Neuronal stem cell (in vitro differentiated cells): ENCODE measurements around the gene SLC6A6.

Source experiments
- DNase-seq: peaks from one replicate; pipeline ENCODE4 v3.0.0-alpha.2; 2013; ENCODE audit warnings: low spot score
- H2AFZ ChIP-seq: one replicate; pipeline ENCODE4 v1.6.1; 2013; ENCODE audit warnings: mild to moderate bottlenecking, low read length, inconsistent platforms
- H2AK5ac ChIP-seq: 2 replicates; pipeline ENCODE4 v1.6.1; 2013; ENCODE audit warnings: low read depth, mild to moderate bottlenecking, inconsistent platforms, low read length, moderate library complexity, mixed read lengths
- H2BK120ac ChIP-seq: 2 replicates; pipeline ENCODE4 v1.6.1; 2013; ENCODE audit warnings: low read depth, mild to moderate bottlenecking, inconsistent platforms, low read length, moderate library complexity, mixed read lengths
- H2BK12ac ChIP-seq: one replicate; pipeline ENCODE4 v1.6.1; 2013; ENCODE audit warnings: low read length, inconsistent platforms
- H2BK15ac ChIP-seq: 2 replicates; pipeline ENCODE4 v1.6.1; 2013; ENCODE audit warnings: mild to moderate bottlenecking, low read length, inconsistent platforms, mixed read lengths
- H2BK5ac ChIP-seq: one replicate; pipeline ENCODE4 v1.6.1; 2013; ENCODE audit warnings: inconsistent platforms, mild to moderate bottlenecking, low read length, moderate library complexity
- H3K14ac ChIP-seq: one replicate; pipeline ENCODE4 v1.6.1; 2013; ENCODE audit warnings: low read length, inconsistent platforms
- H3K18ac ChIP-seq: 2 replicates; pipeline ENCODE4 v1.6.1; 2013; ENCODE audit warnings: low read length, inconsistent platforms
- H3K23ac ChIP-seq: 2 replicates; pipeline ENCODE4 v1.6.1; 2013; ENCODE audit warnings: low read depth, mild to moderate bottlenecking, mixed read lengths, low read length, inconsistent platforms; ENCODE audit not compliant: poor library complexity
- H3K27ac ChIP-seq: replicated peaks from 3 replicates; pipeline ENCODE4 v1.5.1; 2013; ENCODE audit warnings: low read length, inconsistent platforms
- H3K27me3 ChIP-seq, 3 experiments: 2 replicates each; pipeline ENCODE4 v1.6.1; 2013; ENCODE audit warnings: low read length in 3 of 3, mild to moderate bottlenecking in 2 of 3, inconsistent platforms in 1 of 3, low read depth in 1 of 3, mixed read lengths in 1 of 3, moderate library complexity in 1 of 3; ENCODE audit not compliant: control insufficient read depth in 3 of 3, insufficient read depth in 3 of 3
- H3K36me3 ChIP-seq, 2 donors: replicated peaks in 1 of 2; 2 replicates each; pipeline ENCODE4 v1.6.1; 2013; ENCODE audit warnings: low read length in 2 of 2; ENCODE audit not compliant: control insufficient read depth in 2 of 2, insufficient read depth in 2 of 2
- H3K4ac ChIP-seq: 2 replicates; pipeline ENCODE4 v1.6.1; 2013; ENCODE audit warnings: inconsistent platforms, mild to moderate bottlenecking, low read length, moderate library complexity
- H3K4me1 ChIP-seq, 2 donors: 1 replicate in 1 of 2; 2 replicates in 1 of 2; pipeline ENCODE4 v1.6.1; 2013; ENCODE audit warnings: low read length in 2 of 2, low read depth in 1 of 2; ENCODE audit not compliant: control insufficient read depth in 2 of 2, insufficient read depth in 1 of 2
- H3K4me2 ChIP-seq: one replicate; pipeline ENCODE4 v1.6.1; 2013; ENCODE audit warnings: mild to moderate bottlenecking, low read length, inconsistent platforms; ENCODE audit not compliant: insufficient read depth, poor library complexity, severe bottlenecking
- H3K4me3 ChIP-seq, 2 donors: 2 replicates each; pipeline ENCODE4 v1.5.1; 2013; ENCODE audit warnings: low read length in 2 of 2, mild to moderate bottlenecking in 2 of 2, inconsistent platforms in 1 of 2, moderate library complexity in 1 of 2
- H3K79me1 ChIP-seq: one replicate; pipeline ENCODE4 v1.6.1; 2013; ENCODE audit warnings: low read depth, mild to moderate bottlenecking, inconsistent platforms, low read length, moderate library complexity
- H3K9ac ChIP-seq: one replicate; pipeline ENCODE4 v1.6.1; 2013; ENCODE audit warnings: mild to moderate bottlenecking, low read depth, low read length, inconsistent platforms; ENCODE audit not compliant: poor library complexity
- H3K9me3 ChIP-seq, 2 donors: replicated peaks in 1 of 2; 2 replicates each; pipeline versions ENCODE3 to v1.6.1; 2013; ENCODE audit warnings: low read length in 2 of 2, mild to moderate bottlenecking in 2 of 2, inconsistent platforms in 1 of 2, low read depth in 1 of 2, mixed read lengths in 1 of 2, moderate library complexity in 1 of 2; ENCODE audit not compliant: control insufficient read depth in 2 of 2, insufficient read depth in 1 of 2
- H4K8ac ChIP-seq: one replicate; pipeline ENCODE4 v1.6.1; 2013; ENCODE audit warnings: low read depth, mild to moderate bottlenecking, inconsistent platforms, low read length, moderate library complexity
- H4K91ac ChIP-seq: one replicate; pipeline ENCODE4 v1.6.1; 2013; ENCODE audit warnings: low read length, low read depth, mild to moderate bottlenecking, inconsistent platforms; ENCODE audit not compliant: poor library complexity
- WGBS, 2 donors: extraction: QIAGEN DNeasy Blood & Tissue Kit; methylation state at CpG; one replicate each; pipeline ENCODE4 v1.1.7; 2013; ENCODE audit warnings: missing lambda C conversion rate in 2 of 2, mixed read lengths in 1 of 2; ENCODE audit not compliant: insufficient read length in 2 of 2, insufficient replicate concordance in 1 of 2; ENCODE audit errors: extremely low coverage in 2 of 2; 5-methylcytosine and 5-hydroxymethylcytosine counted together

The SLC6A6 gene

GRCh38 chr3:14404186-14404585 is 1.8 kb downstream of the SLC6A6 start:
- Histone ChIP-seq H3K27me3 (peaks cover 0 to 17% (median 0%) of the 10 kb centered on the region in 3 experiments), H3K14ac (no peak overlapping the region), H3K9me3 (no peaks in the 10 kb centered on the region), H3K79me1 (peaks cover 16% of the 10 kb centered on the region), H2BK12ac (no peak overlapping the region), H3K27ac (no peak overlapping the region), H3K23ac (no peak overlapping the region), H4K91ac (no peak overlapping the region), H3K4me1 (peaks cover 11 to 18% of the 10 kb centered on the region in 2 donors), H2BK15ac (no peak overlapping the region), H3K4me3 (peak overlapping the region in 1 of 2 donors; percentile 93), H2AFZ (no peak overlapping the region), H2AK5ac (peak overlapping the region; percentile 53), H2BK120ac (no peak overlapping the region), H3K4ac (no peak overlapping the region), H3K9ac (no peak overlapping the region), H3K18ac (no peak overlapping the region), H3K36me3 (no peaks in the 10 kb centered on the region), H4K8ac (no peak overlapping the region), H2BK5ac (no peak overlapping the region), H3K4me2 (no peak overlapping the region)
- no peak for DNase-seq
- no CpG with 5 or more reads among the region's 3 CpGs for WGBS, 2 donors

GRCh38 chr3:14404631-14405359 is 2.4 kb downstream of the SLC6A6 start:
- DNase-seq, result no peak
- Histone ChIP-seq H2AFZ (no peak overlapping the region), H3K23ac (peak overlapping the region; percentile 2), H3K27ac (no peak overlapping the region), H3K4me3 (peak overlapping the region; percentile 20 to 93), H3K9me3 (no peaks in the 10 kb centered on the region), H3K14ac (no peak overlapping the region), H2AK5ac (peak overlapping the region; percentile 53), H3K4ac (no peak overlapping the region), H3K27me3 (peaks cover 0 to 12% (median 0%) of the 10 kb centered on the region in 3 experiments), H3K18ac (no peak overlapping the region), H4K91ac (no peak overlapping the region), H3K9ac (peak overlapping the region; percentile 85), H2BK120ac (no peak overlapping the region), H2BK5ac (no peak overlapping the region), H2BK12ac (no peak overlapping the region), H3K36me3 (no peaks in the 10 kb centered on the region), H4K8ac (no peak overlapping the region), H3K4me1 (peaks cover 11 to 18% of the 10 kb centered on the region in 2 donors), H3K4me2 (no peak overlapping the region), H3K79me1 (peaks cover 21% of the 10 kb centered on the region), H2BK15ac (no peak overlapping the region)
- no CpG with 5 or more reads among the region's 11 CpGs for WGBS, 2 donors

DNA sequence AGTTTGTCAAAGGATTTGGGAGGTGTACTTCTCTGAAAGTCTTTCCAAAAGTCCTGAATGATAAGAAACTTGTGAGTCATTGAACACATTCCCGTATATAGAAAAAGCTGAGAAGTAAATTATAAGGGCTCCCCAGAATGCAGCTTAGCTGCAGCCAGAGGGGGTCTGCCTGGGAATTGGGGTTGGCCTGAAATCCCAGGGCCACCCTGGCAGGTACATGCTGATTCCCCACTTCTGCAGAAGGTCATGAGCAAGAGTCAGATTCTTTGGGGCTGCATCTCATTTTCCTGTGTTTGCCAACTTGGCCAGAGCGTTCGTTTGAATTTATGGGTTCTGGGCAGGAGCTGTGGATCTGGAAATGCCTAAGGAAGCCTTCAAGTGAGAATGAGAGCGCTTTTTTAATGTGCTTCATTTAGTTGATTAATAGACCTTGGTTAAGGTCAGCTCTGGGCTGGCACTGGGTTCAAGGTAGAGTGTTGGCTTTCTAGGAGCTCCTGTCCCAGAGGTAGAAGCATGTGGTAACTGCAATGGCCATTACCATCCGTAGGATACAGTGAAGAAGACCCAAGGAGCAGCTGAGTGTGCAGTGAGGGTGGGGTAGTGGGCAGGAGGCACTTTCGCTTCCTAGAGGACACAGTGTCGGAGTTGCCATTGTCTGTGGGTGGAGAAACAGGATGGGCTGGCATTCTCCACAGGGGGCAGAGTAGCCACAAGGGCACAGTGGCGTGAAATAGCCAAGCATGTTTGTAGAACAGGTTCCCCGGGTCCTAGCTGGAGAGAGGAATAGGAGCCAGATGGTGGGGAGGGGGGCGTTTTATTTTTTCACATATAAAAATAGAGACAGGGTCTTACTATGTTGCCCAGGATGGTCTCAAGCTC is 3.2 kb downstream of the SLC6A6 start:
- Histone ChIP-seq H3K23ac (no peak overlapping the region), H2AFZ (no peak overlapping the region), H3K79me1 (peaks cover 21% of the 10 kb centered on the region), H4K91ac (no peak overlapping the region), H3K18ac (no peak overlapping the region), H4K8ac (no peak overlapping the region), H3K27ac (no peak overlapping the region), H3K14ac (no peak overlapping the region), H2AK5ac (no peak overlapping the region), H2BK12ac (no peak overlapping the region), H3K4ac (no peak overlapping the region), H3K9me3 (no peaks in the 10 kb centered on the region), H2BK5ac (no peak overlapping the region), H3K27me3 (peaks cover 0 to 10% (median 0%) of the 10 kb centered on the region in 3 experiments), H3K4me2 (no peak overlapping the region), H3K36me3 (peaks cover 0 to 3% of the 10 kb centered on the region in 2 donors), H3K4me1 (peaks cover 11 to 16% of the 10 kb centered on the region in 2 donors), H3K9ac (peak overlapping the region; percentile 44), H3K4me3 (no peak overlapping the region), H2BK15ac (no peak overlapping the region), H2BK120ac (no peak overlapping the region)
- DNase-seq, result no peak
- no CpG with 5 or more reads among the region's 10 CpGs for WGBS, 2 donors

- no peak overlapping the region for H2BK15ac ChIP-seq
- no peak overlapping the region for H2BK12ac ChIP-seq
- H3K14ac ChIP-seq, result no peak overlapping the region
- no peak overlapping the region for H3K18ac ChIP-seq
- H3K4me2 ChIP-seq, result no peak overlapping the region
- no peak overlapping the region for H2BK120ac ChIP-seq
- no peak overlapping the region for H2BK5ac ChIP-seq
- peaks cover 21% of the 10 kb centered on the region for H3K79me1 ChIP-seq
- DNase-seq, result no peak
- H3K4me1 ChIP-seq, result peaks cover 11 to 18% of the 10 kb centered on the region in 2 donors
- no peak overlapping the region for H3K23ac ChIP-seq
- peaks cover 0 to 3% of the 10 kb centered on the region in 2 donors for H3K36me3 ChIP-seq
- peak overlapping the region; percentile 44 for H3K9ac ChIP-seq
- no CpG with 5 or more reads among the region's 5 CpGs for whole genome bisulfite sequencing, 2 donors
- peaks cover 0 to 3% (median 0%) of the 10 kb centered on the region in 3 experiments for H3K27me3 ChIP-seq
- H3K4ac ChIP-seq, result no peak overlapping the region
- H3K9me3 ChIP-seq, result no peaks in the 10 kb centered on the region
- no peak overlapping the region for H4K91ac ChIP-seq
- H2AFZ ChIP-seq, result no peak overlapping the region
- no peak overlapping the region for H4K8ac ChIP-seq
- no peak overlapping the region for H3K27ac ChIP-seq
- H3K4me3 ChIP-seq, result no peak overlapping the region
- H2AK5ac ChIP-seq, result no peak overlapping the region
Measured at GRCh38 chr3:14406336-14406735, 3.9 kb downstream of the SLC6A6 start.
